Left forelimb (tissue), 1 donor: ENCODE results near the gene DVL1.

Experiments
- DNase-seq: peaks from one replicate; pipeline ENCODE4 v3.0.0-alpha.2; 2018; ENCODE audit warnings: low spot score

Gene DVL1

DNA sequence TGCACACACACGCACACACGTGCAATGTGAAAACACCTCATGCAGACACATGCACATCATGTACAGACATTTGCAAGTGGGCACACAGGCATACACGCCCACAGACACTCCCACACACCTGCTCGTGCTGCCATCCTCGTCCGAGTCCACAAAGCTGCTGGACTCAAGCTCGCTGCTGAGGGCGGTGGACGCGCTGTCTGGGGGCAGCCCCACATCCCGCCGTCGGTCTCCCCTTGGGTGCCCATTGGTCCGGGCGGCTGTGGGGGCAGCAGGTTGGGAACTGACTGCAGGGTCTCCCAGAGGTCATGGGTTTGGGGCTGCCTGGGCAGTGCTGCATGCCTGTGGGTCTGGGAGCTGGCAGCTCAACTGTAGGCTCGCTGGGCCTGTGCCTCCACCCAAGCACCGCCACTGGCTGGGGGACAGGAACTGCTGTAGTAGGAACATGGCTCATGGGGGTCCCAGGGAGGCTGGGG is 7.6 kb downstream of the DVL1 start:
- no peak for DNase-seq

DNA sequence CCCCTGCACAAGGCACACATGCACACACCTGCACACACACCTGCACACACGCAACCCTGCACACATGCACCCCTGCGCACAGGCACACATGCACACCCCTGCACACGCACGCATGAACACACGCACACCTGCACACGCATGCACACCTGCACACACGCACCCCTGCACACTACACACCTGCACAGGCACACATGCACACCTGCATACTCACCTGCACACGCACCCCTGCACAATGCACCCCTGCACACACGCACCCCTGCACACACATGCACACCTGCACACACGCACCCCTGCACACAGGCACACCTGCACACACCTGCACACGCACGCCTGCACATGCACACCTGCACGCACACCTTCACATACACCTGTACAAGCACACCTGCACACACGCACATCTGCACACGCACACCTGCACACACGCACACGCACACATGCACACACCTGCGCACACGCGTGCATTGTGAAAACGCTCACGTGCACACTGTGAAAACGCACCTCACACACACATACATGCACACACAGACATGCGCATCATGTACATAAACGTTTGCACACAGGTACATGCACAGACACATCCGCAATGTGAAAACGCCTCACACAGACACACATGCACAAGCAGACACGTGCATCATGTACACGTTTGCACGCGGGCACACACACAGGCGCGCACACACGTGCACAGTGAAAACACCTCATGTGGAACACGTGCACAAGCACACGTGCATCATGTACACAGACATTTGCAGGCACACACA is 8.2 kb downstream of the DVL1 start:
- DNase-seq, result no peak

DNA sequence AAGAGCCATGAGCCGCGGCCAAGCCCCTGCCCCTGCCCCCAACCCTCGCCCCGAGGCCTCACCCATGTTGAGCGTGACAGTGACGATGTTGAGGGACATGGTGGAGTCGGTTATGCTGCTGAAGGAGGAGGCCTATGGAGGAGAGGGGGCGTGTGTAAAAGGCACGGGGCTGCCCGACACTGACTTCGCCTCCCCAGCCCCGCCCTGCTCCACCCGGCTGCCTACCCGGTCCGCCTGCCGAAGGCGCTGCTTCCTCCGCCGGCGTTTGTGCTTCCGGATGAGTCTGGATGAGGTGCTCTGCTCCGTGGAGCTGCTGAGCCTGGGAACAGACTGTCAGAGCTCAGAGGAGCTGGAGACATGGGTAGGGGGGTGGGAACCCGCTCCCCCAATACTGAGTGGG is 9.0 kb downstream of the DVL1 start:
- DNase-seq, result no peak

DNA sequence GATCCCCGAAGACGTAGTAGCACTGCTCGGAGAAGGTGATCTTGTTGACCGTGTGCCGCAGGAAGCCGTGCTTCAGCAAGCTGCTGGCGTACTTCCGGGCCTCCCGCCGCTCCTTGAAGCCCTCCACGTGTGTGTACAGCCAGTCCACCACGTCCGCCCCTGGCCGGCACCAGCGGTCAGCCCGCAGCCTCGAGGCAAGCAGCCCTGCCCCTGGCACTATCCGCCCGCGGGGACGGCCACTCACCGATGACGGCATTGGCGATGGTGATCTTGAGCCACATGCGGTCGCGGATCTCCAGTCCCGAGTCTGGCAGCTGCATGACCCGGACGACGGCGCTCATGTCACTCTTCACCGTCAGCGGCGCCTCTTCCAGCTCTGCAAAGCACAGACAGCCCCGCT is 10.9 kb downstream of the DVL1 start:
- no peak for DNase-seq

DNA sequence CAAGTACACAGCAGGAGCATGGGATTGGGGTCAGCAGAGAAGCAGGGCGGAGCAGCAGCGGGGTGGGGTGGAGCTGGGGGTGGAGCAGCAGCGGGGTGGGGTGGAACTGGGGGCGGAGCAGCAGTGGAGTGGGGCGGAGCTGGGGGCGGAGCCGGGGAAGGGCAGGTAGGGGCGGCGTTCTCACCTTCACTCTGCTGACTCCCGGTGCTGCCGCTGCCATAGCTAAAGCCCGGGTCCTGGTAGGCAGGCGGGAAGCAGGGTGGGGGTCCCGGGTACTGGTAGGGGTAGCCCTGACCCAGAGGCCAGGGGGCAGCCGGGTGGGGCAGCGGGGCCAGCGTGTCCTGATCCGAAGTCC is 11.4 kb downstream of the DVL1 start:
- no peak for DNase-seq

DNA sequence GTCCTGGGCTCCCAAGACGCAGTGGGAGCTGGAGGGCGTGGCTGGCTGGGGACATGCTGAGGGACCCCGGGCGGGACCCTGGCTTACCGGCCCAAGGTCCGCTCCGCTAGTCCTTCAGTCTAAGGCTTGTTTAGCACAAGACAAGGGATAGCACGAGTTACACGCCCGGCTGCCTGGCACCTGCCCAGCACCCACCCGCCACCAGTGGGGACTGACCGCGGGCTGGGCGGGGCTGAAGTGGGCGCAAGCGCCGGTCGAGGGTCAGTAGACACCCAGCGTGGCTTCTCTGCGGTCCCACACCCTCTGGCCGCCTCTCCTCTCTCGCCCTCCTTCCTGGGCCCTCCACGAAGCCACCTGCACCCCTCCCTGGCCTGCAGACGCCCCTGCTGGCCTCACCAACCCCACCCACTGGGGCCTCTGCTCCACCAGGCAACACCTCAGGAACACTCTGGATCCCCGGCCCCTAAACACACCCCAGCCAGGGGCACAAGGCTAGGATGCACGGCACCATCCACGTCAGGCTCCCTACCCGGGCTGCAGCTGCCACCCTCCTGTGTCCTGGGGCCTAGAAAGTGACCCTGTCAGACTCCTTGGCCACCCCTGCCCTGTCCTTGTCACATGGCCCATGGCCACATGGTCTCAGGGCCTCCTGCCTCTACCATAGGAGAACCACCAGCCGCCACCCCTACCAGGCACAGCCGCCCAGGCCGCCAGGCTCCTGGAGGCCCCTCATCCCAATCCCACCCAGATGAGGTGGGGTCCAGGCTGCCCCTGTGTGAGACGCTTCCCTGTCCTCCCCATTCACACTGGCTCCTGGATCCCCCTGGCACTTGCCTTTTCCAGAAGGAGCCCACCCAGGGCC is 12.1 kb downstream of the DVL1 start:
- no peak for DNase-seq

DNA sequence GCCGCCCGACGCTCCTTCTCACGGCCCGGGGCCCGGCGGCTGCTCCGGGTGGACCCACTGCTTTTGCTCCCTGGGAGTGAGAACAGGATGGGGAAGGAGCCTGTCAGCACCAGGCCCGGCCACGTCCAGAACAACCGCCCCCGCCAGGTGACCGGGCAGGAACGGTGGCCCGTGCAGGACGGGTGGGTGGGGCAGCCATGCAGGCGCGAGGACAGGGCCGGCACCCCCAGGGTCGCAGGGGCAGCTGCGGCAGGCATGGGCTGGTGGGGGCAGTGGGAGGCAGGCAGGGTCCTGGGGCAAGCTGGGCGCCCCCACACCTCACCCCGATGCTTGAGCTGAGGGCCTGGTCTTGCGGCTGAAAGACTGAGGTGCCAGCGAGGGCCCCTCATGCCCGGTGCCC is 12.8 kb downstream of the DVL1 start:
- DNase-seq, result no peak

DNA sequence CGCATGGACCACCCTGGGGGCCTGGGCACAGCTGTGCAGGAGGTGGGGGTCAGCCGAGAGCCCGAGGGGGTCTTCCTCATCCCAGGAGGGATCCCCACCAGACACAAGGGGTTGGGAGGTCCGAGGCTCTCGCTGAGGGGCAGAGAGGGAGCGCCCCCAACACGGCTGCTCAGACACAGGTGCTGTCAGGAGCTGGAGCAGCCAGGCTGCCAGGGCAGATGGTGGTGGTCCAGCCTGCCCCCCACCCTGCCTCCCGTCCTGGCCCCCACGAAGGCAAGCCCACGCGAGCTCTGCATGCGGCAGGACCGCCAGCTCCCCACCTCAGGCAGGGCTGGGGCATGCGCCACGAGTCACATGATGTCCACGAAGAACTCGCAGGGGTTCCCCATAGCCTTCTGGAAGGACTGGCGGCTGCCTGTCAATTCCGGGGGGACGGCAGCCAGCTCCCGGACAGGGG is 13.4 kb downstream of the DVL1 start:
- no peak for DNase-seq

DNA sequence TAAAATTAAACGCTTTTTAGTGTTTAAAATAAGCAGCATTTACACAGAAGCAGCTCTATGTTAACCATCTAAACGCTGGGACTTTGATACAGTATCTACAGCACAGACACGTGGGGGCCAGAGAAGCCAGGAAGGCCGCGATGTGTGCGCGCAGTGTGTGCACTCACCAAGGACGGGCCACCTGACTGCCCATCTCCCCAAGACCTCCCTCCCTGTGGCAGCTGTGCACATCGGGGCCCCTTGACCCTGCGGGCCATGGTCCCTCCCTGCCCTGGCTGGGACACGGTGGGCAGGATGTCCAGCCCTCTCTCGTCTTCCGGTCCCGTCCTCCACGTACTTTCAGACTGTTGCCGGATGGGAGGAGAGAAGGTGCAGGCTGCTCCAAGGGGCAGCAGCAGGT is 13.9 kb downstream of the DVL1 start:
- no peak for DNase-seq

DNA sequence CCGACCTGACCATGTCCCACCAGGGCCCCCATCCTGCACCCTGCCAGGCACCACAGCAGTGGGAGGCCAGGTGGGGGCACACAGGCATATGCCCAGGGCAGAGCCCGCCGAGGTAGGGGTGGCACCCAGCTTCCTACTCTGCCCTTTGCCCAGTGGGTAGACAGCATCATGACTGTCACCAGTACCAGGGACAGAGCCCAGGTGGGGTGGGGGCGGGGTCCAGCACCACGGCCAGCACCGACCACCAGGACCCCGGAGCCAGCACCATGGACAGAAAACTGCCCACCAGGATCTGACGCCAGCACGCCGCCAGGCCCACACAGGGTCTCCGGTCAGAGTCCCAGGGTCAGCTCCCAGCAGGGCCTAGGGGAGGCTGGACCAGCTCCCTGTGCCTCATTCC is 14.4 kb downstream of the DVL1 start:
- no peak for DNase-seq

DNA sequence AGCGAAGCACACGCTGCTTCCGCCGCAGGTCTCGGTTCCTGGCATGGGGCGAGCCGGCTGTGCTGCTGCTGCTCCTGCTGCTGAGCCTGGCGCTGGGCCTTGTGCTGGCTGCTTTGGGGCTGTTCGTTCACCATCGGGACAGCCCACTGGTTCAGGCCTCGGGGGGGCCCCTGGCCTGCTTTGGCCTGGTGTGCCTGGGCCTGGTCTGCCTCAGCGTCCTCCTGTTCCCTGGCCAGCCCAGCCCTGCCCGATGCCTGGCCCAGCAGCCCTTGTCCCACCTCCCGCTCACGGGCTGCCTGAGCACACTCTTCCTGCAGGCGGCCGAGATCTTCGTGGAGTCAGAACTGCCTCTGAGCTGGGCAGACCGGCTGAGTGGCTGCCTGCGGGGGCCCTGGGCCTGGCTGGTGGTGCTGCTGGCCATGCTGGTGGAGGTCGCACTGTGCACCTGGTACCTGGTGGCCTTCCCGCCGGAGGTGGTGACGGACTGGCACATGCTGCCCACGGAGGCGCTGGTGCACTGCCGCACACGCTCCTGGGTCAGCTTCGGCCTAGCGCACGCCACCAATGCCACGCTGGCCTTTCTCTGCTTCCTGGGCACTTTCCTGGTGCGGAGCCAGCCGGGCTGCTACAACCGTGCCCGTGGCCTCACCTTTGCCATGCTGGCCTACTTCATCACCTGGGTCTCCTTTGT is 15.5 kb downstream of the DVL1 start:
- DNase-seq, result no peak

DNA sequence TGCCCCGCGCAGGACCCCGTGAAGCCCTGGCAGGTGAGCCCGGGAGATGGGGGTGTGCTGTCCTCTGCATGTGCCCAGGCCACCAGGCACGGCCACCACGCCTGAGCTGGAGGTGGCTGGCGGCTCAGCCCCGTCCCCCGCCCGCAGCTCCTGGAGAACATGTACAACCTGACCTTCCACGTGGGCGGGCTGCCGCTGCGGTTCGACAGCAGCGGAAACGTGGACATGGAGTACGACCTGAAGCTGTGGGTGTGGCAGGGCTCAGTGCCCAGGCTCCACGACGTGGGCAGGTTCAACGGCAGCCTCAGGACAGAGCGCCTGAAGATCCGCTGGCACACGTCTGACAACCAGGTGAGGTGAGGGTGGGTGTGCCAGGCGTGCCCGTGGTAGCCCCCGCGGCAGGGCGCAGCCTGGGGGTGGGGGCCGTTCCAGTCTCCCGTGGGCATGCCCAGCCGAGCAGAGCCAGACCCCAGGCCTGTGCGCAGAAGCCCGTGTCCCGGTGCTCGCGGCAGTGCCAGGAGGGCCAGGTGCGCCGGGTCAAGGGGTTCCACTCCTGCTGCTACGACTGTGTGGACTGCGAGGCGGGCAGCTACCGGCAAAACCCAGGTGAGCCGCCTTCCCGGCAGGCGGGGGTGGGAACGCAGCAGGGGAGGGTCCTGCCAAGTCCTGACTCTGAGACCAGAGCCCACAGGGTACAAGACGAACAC is 16.3 kb downstream of the DVL1 start:
- DNase-seq, result no peak

DNA sequence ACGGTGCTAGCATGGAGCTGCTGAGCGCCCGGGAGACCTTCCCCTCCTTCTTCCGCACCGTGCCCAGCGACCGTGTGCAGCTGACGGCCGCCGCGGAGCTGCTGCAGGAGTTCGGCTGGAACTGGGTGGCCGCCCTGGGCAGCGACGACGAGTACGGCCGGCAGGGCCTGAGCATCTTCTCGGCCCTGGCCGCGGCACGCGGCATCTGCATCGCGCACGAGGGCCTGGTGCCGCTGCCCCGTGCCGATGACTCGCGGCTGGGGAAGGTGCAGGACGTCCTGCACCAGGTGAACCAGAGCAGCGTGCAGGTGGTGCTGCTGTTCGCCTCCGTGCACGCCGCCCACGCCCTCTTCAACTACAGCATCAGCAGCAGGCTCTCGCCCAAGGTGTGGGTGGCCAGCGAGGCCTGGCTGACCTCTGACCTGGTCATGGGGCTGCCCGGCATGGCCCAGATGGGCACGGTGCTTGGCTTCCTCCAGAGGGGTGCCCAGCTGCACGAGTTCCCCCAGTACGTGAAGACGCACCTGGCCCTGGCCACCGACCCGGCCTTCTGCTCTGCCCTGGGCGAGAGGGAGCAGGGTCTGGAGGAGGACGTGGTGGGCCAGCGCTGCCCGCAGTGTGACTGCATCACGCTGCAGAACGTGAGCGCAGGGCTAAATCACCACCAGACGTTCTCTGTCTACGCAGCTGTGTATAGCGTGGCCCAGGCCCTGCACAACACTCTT is 17.0 kb downstream of the DVL1 start:
- DNase-seq, result no peak

DNA sequence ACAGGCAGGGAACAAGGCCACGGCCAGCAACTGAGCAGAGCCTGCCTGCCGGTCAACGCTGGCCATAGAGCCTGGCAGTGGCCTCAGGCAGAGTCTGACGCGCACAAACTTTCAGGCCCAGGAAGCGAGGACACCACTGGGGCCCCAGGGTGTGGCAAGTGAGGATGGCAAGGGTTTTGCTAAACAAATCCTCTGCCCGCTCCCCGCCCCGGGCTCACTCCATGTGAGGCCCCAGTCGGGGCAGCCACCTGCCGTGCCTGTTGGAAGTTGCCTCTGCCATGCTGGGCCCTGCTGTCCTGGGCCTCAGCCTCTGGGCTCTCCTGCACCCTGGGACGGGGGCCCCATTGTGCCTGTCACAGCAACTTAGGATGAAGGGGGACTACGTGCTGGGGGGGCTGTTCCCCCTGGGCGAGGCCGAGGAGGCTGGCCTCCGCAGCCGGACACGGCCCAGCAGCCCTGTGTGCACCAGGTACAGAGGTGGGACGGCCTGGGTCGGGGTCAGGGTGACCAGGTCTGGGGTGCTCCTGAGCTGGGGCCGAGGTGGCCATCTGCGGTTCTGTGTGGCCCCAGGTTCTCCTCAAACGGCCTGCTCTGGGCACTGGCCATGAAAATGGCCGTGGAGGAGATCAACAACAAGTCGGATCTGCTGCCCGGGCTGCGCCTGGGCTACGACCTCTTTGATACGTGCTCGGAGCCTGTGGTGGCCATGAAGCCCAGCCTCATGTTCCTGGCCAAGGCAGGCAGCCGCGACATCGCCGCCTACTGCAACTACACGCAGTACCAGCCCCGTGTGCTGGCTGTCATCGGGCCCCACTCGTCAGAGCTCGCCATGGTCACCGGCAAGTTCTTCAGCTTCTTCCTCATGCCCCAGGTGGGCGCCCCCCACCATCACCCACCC is 17.9 kb downstream of the DVL1 start, which contains the start of gene TAS1R3:
TSS of gene TAS1R3 (plus strand) at position 213 of the 898 bp plus-strand sequence. CDS start at position 279, 66 bp downstream.
- DNase-seq, result no peak

DNA sequence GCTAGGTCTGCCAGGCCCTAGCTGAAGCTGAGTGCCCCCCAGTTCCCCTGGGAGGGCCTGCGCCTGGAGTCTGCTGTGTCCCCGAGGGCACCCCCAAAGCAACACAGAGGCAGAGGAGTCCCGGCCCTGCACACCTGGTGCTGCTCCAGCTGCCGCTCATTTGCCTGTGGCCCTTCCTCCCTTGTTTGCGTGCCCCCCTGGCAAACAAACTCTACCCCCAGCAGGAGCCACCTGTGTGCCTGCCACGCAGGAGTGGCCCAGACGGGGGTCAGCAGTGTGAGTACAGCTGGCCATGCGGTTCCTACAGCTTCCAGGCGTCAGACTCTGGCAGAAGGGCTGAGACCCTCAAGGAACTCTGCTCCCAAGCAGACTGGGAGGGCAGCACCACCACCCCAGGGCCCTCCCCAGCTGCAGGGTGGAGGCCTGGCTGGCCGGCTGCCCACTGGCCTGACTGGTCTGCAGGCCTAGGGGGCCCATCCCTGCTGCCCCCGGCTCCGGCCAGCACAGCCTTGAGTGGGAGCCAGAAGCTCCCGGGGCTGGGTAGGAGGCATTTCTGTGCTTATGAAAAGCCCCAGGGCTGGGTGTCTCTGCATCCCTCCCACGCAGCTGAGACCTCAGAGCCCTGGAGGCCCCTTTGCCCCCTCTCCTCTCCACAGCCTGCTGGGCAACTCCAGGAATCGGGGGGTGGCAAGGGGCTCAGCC is 18.7 kb downstream of the DVL1 start:
- DNase-seq, result no peak

DNA sequence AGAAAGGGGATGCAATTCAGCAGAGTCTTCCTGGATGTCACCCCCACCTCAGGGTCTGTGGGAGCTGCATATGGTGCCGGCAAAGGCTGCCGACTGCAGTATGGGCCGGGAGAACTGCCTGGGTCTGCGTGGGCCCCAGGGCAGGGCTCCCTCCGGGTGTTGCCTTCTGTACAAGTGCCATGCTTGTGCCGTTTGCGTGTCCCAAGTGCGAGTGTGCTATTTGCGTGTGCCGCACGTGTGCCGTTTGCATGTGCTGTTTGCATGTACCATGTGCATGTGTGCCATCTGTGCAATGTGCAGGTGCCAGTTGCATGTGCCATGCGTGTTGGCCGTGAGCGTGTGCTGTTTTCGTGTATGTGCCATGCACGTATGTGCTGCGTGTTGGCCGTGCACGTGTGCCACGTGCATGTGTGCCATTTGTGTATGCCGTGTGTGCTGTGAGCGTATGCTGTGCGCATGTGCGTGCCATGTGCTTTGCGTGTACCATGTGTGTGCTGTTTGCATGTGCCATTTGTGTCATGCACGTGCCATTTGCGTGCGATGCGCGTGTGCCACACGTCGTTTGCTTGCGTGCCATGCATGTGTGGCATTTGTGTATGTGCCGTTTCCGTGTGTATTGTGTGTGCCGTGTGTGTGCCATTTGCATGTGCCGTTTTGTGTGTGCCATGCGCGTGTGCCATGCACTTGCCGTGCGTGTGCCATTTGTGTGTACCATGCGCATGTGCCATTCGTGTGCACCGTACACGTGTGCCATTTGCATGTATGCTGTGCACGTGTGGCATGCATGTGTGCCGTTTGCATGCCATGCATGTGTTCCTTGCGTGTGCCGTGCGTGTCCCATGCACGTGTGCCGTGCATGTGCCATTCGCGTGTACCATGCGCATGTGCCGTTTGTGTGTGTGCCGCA is 19.7 kb downstream of the DVL1 start:
- DNase-seq, result no peak

DNA sequence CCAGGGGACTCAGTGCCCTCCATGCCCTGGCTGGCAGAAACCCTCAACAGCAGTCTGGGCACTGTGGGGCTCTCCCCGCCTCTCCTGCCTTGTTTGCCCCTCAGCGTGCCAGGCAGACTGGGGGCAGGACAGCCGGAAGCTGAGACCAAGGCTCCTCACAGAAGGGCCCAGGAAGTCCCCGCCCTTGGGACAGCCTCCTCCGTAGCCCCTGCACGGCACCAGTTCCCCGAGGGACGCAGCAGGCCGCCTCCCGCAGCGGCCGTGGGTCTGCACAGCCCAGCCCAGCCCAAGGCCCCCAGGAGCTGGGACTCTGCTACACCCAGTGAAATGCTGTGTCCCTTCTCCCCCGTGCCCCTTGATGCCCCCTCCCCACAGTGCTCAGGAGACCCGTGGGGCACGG is 21.0 kb downstream of the DVL1 start:
- no peak for DNase-seq

DNA sequence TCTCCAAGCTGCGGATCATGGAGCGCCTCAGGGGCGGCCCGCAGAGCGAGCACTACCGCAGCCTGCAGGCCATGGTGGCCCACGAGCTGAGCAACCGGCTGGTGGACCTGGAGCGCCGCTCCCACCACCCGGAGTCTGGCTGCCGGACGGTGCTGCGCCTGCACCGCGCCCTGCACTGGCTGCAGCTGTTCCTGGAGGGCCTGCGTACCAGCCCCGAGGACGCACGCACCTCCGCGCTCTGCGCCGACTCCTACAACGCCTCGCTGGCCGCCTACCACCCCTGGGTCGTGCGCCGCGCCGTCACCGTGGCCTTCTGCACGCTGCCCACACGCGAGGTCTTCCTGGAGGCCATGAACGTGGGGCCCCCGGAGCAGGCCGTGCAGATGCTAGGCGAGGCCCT is 21.9 kb downstream of the DVL1 start:
- no peak for DNase-seq
